GM21360 (cell line): ENCODE results near the gene FBLIM1.
A peak's percentile ranks its signal among the peaks of the same experiment; 100 is the strongest.
"Not testable (repeated sequence)": the region's sequence is repeated elsewhere in the genome, so short reads cannot be mapped to it uniquely, and the experiment has no call there.

Experiments used
- ATAC-seq: cut with Tn5 transposase; IDR thresholded peaks from one replicate; pipeline ENCODE4 v1.9.1; 2021; ENCODE audit warnings: mild to moderate bottlenecking, moderate library complexity; ENCODE audit not compliant: unreplicated experiment

The FBLIM1 gene

GRCh38 chr1:15807121-15807520, 48.5 kb downstream of the FBLIM1 start:
- no peak for ATAC-seq

GRCh38 chr1:15807549-15807948, 49.0 kb downstream of the FBLIM1 start, which contains the start of gene UQCRHL:
TSS of gene UQCRHL (minus strand) at chr1:15807649. CDS start at chr1:15807649, 0 bp downstream.
- ATAC-seq: not testable (repeated sequence)

- ATAC-seq: no peak
These were observed 50.4 kb downstream of the FBLIM1 start for GRCh38 chr1:15808955-15809354.

- ATAC-seq: no peak
These were observed 51.5 kb downstream of the FBLIM1 start for GRCh38 chr1:15810073-15810472.

GRCh38 chr1:15816674-15817073, 58.1 kb downstream of the FBLIM1 start:
- ATAC-seq: no peak

- ATAC-seq: no peak
These were observed 61.9 kb downstream of the FBLIM1 start for GRCh38 chr1:15820478-15820877.

- no peak for ATAC-seq
These were observed 67.2 kb downstream of the FBLIM1 start for GRCh38 chr1:15825800-15826199.

GRCh38 chr1:15826810-15827507, 68.4 kb downstream of the FBLIM1 start:
- no peak for ATAC-seq

- ATAC-seq: not testable (repeated sequence)
These were observed 69.0 kb downstream of the FBLIM1 start for GRCh38 chr1:15827567-15827966.

GRCh38 chr1:15828931-15829330, 70.3 kb downstream of the FBLIM1 start:
- ATAC-seq: not testable (repeated sequence)

- ATAC-seq: no peak
These were observed 71.7 kb downstream of the FBLIM1 start for GRCh38 chr1:15830258-15830657.

- ATAC-seq: no peak
These were observed 74.6 kb downstream of the FBLIM1 start for GRCh38 chr1:15833069-15833679.

- ATAC-seq: no peak
These were observed 75.3 kb downstream of the FBLIM1 start for GRCh38 chr1:15833842-15834405.

- ATAC-seq: peak; percentile 44
These were observed 76.0 kb downstream of the FBLIM1 start for GRCh38 chr1:15834406-15835204.

- peak; percentile 8 for ATAC-seq
These were observed 76.7 kb downstream of the FBLIM1 start for GRCh38 chr1:15835205-15835740.

GRCh38 chr1:15835741-15836510, 77.3 kb downstream of the FBLIM1 start:
- peak; percentile 41 for ATAC-seq
